Parathyroid adenoma (tissue), 2 donors: ENCODE measurements around the gene TGM5.

Experiments used
- H2AFZ ChIP-seq: fragments of 300-600 bp; sonication (generic); one replicate; pipeline ENCODE4 v1.7.0; 2017; ENCODE audit warnings: antibody characterized with exemption, mild to moderate bottlenecking
- H3K27ac ChIP-seq: fragments of 300-600 bp; sonication (generic); one replicate; pipeline ENCODE4 v1.7.0; 2017
- H3K27me3 ChIP-seq: fragments of 300-600 bp; sonication (generic); one replicate; pipeline ENCODE4 v1.7.0; 2017; ENCODE audit warnings: low read length; ENCODE audit not compliant: control insufficient read depth, insufficient read depth
- H3K36me3 ChIP-seq: fragments of 300-600 bp; sonication (generic); one replicate; pipeline ENCODE4 v1.7.0; 2017; ENCODE audit warnings: low read length; ENCODE audit not compliant: control insufficient read depth, insufficient read depth
- H3K4me1 ChIP-seq: fragments of 300-600 bp; sonication (generic); one replicate; pipeline ENCODE4 v1.7.0; 2017; ENCODE audit warnings: control low read depth
- H3K4me2 ChIP-seq: fragments of 300-600 bp; sonication (generic); one replicate; pipeline ENCODE4 v1.7.0; 2017; ENCODE audit warnings: low read length
- H3K4me3 ChIP-seq: fragments of 300-600 bp; sonication (generic); one replicate; pipeline ENCODE4 v1.7.0; 2017; ENCODE audit warnings: low read depth, low read length
- H3K79me2 ChIP-seq: fragments of 300-600 bp; sonication (generic); one replicate; pipeline ENCODE4 v1.7.0; 2017; ENCODE audit warnings: control low read depth
- H3K9ac ChIP-seq: fragments of 300-600 bp; sonication (generic); one replicate; pipeline ENCODE4 v1.7.0; 2017; ENCODE audit warnings: mild to moderate bottlenecking
- H3K9me3 ChIP-seq: fragments of 300-600 bp; sonication (generic); one replicate; pipeline ENCODE4 v1.7.0; 2017; ENCODE audit warnings: low read length; ENCODE audit not compliant: control insufficient read depth
- TF ChIP-seq, protein P1 (sequence below): fragments of 300-600 bp; sonication (generic); IDR thresholded peaks from one replicate; pipeline ENCODE4 v1.7.0; 2017; ENCODE audit warnings: antibody characterized with exemption, mild to moderate bottlenecking
- donor health status: primary hyperparathyroidism.

Gene TGM5

DNA sequence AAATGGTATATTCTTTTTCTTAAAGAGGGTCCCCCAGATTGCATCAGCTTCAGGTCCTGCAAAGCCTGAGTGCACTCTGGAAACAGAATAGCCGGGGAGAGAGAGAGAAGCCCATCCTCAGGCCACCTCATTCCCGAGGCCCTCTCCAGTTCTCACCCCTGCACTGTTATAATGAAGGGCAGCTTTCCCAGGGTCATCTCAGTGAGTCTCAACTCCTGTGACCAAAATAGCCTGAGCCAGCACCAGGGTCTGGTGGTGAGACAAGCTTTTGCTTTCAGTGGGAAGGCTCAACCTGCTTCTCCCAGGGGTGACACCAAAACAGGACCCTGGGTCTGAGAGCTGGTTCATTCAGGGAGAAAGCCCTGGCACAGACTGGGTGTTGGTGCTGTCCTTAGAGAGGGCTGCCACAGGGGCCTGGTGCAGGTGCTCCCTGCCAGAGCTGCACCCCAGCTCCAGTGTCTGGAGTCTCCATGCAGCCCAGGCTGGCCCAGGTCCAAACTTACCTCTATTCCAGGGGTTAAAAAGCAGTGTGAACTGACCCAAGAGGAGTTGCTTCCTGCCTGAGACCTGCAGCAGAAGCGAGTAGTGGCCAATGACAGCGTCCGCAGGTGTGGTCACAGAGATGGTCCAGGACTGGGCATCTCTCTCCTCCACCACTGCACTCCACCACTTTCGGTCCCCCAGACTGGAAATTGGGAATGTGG, 52.0 kb downstream of the TGM5 start:
- Histone ChIP-seq H3K79me2 (no peaks in the 10 kb centered on the region), H3K36me3 (no peaks in the 10 kb centered on the region), H3K27ac (no peak overlapping the region), H3K27me3 (no peaks in the 10 kb centered on the region), H3K4me3 (no peak overlapping the region), H3K4me2 (no peak overlapping the region), H3K9ac (no peak overlapping the region), H3K9me3 (no peaks in the 10 kb centered on the region), H2AFZ (no peak overlapping the region), H3K4me1 (no peaks in the 10 kb centered on the region)
- TF ChIP-seq, protein P1, sequence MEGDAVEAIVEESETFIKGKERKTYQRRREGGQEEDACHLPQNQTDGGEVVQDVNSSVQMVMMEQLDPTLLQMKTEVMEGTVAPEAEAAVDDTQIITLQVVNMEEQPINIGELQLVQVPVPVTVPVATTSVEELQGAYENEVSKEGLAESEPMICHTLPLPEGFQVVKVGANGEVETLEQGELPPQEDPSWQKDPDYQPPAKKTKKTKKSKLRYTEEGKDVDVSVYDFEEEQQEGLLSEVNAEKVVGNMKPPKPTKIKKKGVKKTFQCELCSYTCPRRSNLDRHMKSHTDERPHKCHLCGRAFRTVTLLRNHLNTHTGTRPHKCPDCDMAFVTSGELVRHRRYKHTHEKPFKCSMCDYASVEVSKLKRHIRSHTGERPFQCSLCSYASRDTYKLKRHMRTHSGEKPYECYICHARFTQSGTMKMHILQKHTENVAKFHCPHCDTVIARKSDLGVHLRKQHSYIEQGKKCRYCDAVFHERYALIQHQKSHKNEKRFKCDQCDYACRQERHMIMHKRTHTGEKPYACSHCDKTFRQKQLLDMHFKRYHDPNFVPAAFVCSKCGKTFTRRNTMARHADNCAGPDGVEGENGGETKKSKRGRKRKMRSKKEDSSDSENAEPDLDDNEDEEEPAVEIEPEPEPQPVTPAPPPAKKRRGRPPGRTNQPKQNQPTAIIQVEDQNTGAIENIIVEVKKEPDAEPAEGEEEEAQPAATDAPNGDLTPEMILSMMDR: no peak

DNA sequence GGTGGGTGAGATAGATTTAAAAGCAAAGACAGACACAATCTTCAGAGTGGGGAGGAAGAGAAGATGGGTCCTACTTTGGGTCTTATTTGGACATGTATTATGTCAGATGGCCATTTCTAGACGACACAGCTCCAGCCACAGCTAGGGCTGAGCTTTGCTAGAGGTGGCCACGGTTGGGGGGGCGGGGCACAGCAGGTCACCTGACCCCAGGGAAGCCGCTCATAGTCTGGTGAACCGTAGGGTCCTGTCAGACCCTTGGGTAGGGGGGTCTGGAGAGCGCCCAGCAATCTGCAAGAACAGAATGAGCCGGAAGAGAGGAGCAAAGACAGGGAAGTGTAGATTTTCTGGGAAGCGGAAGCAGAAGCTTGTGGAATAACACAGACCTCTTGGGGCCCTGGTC, 52.6 kb downstream of the TGM5 start:
- H3K4me3 ChIP-seq: no peak overlapping the region
- no peak overlapping the region for H3K27ac ChIP-seq
- no peak overlapping the region for H3K4me2 ChIP-seq
- no peaks in the 10 kb centered on the region for H3K4me1 ChIP-seq
- H3K27me3 ChIP-seq: no peaks in the 10 kb centered on the region
- H3K79me2 ChIP-seq: no peaks in the 10 kb centered on the region
- TF ChIP-seq, protein P1: no peak
- no peak overlapping the region for H3K9ac ChIP-seq
- H3K9me3 ChIP-seq: no peaks in the 10 kb centered on the region
- no peaks in the 10 kb centered on the region for H3K36me3 ChIP-seq
- H2AFZ ChIP-seq: no peak overlapping the region

DNA sequence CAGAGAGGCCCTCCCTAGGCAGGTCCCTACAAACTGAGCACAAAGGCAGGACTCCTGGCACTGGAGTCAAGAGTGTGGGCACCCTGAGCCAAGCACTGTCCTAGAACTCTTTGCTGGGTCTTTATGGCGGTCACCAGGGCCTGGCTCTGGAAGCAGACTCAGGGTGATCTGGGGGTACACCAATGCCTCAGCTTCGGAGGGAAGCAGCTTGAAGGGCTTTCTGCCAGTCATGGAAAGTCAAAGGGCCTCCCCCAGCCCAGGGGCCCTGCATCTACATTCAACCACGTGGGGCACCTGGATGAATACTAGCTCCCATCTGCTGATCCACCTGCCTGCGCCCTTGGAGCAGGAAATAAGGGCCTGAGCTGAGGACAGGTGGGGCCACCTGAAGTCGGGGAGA, 53.3 kb downstream of the TGM5 start:
- Histone ChIP-seq H3K79me2 (no peaks in the 10 kb centered on the region), H3K4me2 (no peak overlapping the region), H2AFZ (no peak overlapping the region), H3K36me3 (no peaks in the 10 kb centered on the region), H3K27me3 (no peaks in the 10 kb centered on the region), H3K4me1 (no peaks in the 10 kb centered on the region), H3K27ac (no peak overlapping the region), H3K9ac (no peak overlapping the region), H3K4me3 (no peak overlapping the region), H3K9me3 (no peaks in the 10 kb centered on the region)
- TF ChIP-seq, protein P1: no peak

DNA sequence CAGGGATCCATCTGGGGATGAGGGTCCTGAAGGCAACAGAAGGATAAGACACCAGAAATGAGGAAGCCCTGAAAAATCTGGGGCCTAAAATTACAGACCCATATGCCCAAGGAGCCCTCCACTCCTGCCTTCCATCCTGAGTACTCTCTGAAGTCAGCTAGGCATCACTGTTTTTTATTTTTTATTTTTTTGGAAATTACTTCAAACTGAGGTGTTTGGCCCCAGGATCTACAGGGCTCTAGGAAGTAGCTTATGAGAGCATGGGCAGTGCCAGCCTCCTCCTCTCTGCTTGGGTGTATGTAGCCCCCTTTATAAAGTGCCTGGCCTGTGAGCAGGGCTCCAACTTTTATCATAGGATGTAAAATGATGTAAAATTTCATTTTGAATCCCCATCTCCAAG, 53.8 kb downstream of the TGM5 start:
- TF ChIP-seq, protein P1: no peak
- Histone ChIP-seq H3K9me3 (no peaks in the 10 kb centered on the region), H3K9ac (no peak overlapping the region), H3K36me3 (no peaks in the 10 kb centered on the region), H2AFZ (no peak overlapping the region), H3K79me2 (no peaks in the 10 kb centered on the region), H3K4me3 (no peak overlapping the region), H3K27me3 (no peaks in the 10 kb centered on the region), H3K27ac (no peak overlapping the region), H3K4me2 (no peak overlapping the region), H3K4me1 (no peaks in the 10 kb centered on the region)

DNA sequence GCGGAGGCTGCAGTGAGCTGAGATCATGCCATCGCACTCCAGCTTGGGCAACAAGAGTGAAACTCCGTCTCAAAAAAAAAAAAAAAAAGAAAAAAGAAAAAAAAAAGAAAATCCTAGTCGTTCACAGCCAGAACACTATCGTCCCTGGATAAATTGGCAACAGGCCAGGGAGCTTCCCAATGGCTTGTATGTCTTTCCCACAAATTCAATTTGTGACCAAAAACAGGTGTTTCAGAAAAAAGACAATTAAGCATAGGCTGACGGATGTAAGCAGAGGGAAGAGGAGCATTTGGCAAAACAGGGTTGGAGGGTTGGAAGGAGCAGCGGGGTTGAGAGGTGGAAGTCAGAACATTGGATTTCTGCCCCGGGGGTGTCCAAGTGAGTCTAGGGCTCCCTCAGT, 54.4 kb downstream of the TGM5 start:
- Histone ChIP-seq H2AFZ (no peak overlapping the region), H3K4me2 (no peak overlapping the region), H3K27me3 (no peaks in the 10 kb centered on the region), H3K4me1 (no peaks in the 10 kb centered on the region), H3K27ac (no peak overlapping the region), H3K79me2 (no peaks in the 10 kb centered on the region), H3K9me3 (no peaks in the 10 kb centered on the region), H3K9ac (no peak overlapping the region), H3K4me3 (no peak overlapping the region), H3K36me3 (no peaks in the 10 kb centered on the region)
- TF ChIP-seq, protein P1: no peak
